ENCODE results near the gene LYRM2.
"Not testable (repeated sequence)": the region's sequence is repeated elsewhere in the genome, so short reads cannot be mapped to it uniquely, and the experiment has no call there.

LYRM2 gene

DNA sequence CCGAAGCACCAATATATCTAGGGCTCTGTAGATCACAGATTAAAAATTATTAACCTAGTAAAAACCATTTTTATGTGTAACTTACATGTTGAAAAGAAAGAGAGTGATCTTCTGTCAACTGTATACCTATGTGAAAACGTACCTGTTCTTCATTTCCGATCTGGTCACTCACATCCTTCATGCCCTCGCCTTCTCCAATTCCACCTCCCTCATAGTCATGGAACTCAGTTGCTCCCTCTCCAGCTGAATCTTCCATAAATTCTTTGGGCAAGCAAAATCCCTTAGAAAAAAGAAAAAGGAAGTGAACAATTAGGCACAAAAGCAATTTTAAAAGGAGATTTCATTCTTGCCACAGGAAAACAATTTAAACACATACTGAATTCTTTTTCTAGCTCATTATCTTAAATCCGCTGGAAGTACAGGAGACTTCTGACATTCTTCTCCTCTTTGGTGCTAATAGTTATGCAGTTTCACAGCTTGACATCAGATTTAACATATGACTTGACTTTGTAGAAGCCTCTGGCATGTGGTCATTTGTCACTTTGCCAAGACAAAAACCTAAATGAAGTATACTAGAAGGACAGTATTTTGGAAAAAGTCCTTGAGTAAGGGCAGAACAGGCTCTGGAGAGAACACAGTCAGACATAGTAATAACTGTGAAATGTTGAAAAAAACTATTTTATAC lies 29.5 kb upstream of the LYRM2 start:
- TF ChIP-seq POLR2A (IDR thresholded peaks at IDR 0.05; ENCODE audit: low read depth, low read length), result no peak
- DNase-seq (ENCODE audit: insufficient read length, low spot score) (no peak), FAIRE-seq (no peak)

DNA sequence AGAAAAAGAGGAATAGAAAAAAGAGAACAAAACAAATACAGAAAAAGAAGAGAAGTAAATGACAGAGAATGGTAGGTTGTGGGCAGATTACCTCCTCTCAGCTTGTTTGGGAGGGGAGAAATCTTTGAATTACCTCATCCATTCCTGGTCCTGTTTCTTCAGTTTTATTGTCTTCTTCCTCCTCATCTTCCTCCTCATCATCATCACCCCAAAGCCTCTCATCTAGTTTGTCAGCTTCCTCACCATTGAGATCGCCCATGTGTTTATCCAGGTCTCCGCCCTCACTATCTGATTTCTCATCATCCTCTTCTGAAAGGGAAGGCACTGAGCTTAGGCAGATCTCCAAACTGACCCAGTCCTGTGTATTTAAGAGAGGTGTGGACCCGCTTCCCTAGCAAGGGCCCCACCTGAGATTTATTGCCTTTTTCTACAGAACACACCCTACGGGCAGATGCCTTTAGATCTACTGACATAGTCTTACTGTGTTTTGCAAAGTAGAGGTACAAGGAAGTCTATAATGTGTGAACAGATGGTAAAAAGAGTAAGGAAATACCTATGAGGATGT lies 24.2 kb upstream of the LYRM2 start:
- DNase-seq (ENCODE audit: insufficient read length, low spot score) (no peak), FAIRE-seq (no peak)
- no peak for TF ChIP-seq POLR2A (IDR thresholded peaks at IDR 0.05; ENCODE audit: low read depth, low read length)

DNA sequence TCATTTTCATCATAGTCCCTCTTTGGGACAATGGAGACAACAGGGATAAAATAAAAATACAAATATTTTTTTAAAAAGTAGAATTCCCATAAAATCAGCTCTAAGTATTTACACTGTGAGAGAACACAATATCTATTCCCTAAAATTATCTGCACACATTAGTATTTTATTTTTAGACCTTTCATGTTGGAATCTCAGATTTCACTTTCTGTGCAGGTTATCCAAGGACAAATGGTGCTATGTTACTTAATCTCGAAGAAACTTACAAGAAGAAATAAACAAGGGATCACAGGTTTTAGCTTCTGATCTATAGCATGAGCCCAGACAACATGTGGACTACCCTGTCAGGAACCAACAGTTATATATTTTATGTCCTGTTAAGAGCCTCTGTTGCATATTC lies 23.0 kb upstream of the LYRM2 start:
- no peak for DNase-seq (ENCODE audit: insufficient read length, low spot score)
- no peak for FAIRE-seq
- no peak for TF ChIP-seq POLR2A (IDR thresholded peaks at IDR 0.05; ENCODE audit: low read depth, low read length)

DNA sequence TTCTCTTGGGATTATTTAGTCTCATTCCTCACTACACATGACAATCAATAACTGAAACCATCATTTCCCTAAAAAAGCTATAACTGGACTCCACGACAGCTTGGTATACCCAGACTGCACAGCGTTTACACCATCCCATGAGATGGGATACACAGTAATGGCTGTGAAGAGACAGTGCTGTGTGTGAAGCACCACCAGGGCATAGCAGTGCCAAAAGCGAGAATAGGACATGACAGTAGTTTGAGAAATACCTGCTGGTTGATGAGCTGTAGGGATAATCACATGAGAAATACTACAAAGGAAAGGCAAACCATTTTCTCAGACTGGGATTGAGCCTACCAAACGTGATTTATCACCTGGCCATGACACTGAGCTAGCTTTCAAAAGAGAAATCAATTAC lies 22.4 kb upstream of the LYRM2 start:
- FAIRE-seq (no peak), DNase-seq (ENCODE audit: insufficient read length, low spot score) (no peak)
- no peak for TF ChIP-seq POLR2A (IDR thresholded peaks at IDR 0.05; ENCODE audit: low read depth, low read length)

DNA sequence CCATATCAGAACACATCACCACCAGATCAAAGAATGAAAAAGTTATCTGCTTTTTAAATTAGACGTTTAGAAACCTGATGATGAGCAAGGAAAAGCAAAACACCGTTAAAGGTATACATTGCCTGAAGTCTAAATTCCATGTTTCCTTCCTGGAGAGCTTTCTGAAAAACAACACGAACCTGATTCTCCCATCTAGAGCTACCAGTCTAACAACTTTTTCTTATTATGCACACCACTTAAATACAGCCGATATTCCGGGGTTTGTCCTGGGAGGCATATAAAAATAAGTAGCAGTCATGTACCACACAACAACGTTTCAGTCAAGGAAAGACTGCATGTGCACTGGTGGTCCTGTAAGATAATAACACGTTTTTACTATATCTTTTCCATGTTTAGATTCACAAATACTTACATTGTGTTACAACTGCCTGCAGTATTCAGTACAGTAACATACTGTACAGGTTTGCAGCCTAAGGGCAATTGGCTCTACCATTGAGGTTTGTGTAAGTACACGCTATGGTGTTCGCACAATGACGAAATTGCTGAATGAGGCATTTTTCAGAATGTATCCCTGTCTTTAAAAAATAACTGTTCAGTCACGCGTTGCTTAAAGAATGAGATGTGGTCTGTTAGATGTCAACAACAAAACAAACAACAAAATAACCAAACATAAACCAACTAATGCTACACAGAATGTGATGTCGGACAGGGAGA lies 19.1 kb upstream of the LYRM2 start:
- no peak for FAIRE-seq
- no peak for TF ChIP-seq POLR2A (IDR thresholded peaks at IDR 0.05; ENCODE audit: low read depth, low read length)
- no peak for DNase-seq (ENCODE audit: insufficient read length, low spot score)

DNA sequence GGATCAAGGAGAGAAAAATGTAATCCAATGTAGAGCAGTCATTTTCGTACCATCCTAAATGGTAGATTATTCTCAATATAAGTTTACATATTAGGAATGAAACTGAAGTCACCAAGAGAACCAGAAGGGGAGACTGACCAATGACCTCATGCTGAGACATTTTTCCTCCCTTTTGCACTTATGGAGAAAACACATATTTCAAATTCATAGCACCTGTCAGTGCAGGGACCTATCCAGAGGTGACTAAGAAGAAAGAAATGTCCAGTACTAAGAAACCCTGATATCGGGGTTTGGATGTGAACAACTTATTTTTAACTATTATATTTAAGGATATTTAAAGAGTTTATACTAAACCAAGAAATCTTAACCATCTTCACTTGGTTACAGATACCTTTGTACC lies 16.6 kb upstream of the LYRM2 start:
- no peak for FAIRE-seq
- DNase-seq (ENCODE audit: insufficient read length, low spot score), result peak; percentile 28
- no peak for TF ChIP-seq POLR2A (IDR thresholded peaks at IDR 0.05; ENCODE audit: low read depth, low read length)

DNA sequence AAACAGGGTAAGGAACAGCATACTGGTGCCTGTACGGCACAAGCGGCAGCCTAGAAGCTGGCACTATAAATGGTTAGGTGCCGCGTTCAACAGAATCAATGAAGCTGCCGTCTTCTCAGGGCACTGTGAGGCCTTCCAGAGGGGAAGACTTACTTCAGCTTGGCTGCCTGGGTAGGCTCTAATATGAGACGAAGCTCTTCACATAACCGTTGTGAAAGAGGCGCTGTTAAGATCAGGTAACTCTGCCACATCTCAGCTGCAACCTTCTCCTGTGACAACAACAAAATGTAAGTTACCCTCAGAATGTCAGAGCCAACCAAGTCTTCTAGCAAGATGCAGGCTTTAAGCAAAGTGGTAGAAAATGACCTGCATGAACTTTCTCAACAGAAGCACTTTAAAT lies 12.0 kb upstream of the LYRM2 start:
- TF ChIP-seq POLR2A (IDR thresholded peaks at IDR 0.05; ENCODE audit: low read depth, low read length), result no peak
- no peak for FAIRE-seq
- no peak for DNase-seq (ENCODE audit: insufficient read length, low spot score)

DNA sequence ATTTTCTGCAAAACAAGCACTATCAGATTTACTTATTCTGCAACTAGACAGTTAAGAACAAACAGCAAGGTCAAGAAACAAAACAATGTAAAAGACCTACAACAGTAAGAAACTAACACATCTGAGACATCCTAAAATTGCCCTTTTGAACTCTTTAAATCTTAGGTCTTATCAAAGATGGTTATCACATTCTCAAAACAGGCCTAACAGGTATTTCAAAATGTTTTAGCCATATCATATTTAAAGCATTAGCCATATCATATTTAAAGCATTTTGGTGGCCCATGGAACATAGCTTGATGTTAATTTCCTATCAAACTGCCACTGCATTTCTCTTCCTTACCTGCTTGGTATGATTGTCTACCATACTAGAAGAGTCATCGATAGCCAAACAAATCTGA lies 11.1 kb upstream of the LYRM2 start:
- FAIRE-seq (no peak), DNase-seq (ENCODE audit: insufficient read length, low spot score) (no peak)
- TF ChIP-seq POLR2A (IDR thresholded peaks at IDR 0.05; ENCODE audit: low read depth, low read length), result no peak

DNA sequence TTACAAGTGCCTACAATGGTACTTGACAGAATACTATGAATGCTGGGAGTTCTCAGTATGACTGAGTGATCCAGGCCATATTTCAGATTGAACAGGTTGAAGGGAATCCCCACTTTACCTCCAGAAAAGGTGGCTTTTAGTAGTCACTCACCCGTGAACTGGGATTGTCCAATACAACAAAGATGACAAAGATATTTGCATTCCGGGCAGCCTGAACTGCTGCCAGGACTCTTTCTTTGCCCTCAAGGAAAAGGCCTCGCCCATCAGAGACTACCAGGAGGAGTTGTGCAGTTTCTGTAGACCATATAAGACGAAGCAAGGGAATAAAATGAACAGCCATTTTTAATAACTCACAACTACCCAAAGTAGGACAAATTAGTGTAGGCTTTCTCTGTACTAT lies 6.3 kb upstream of the LYRM2 start:
- FAIRE-seq (no peak), DNase-seq (ENCODE audit: insufficient read length, low spot score) (no peak)

DNA sequence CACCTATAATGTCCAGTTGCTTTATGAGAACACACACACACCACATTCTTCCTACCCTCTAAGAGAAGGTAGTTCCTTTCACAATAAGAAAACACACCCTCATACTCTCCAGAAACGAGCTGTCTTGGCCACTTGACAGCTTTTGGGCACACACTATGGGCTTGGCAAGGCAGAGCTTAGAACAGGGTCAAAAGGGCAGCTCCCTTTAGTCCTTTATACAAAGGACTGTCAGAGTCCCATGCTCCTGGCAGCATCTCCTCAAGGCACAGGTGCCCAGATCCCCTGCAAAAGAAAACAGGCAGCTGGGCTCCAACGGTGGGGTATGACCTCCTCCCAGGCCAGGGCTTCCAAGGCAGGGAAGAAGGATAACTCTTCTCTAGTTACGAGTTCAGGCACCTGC lies 4.9 kb upstream of the LYRM2 start:
- DNase-seq (ENCODE audit: insufficient read length, low spot score), result no peak
- no peak for TF ChIP-seq POLR2A (IDR thresholded peaks at IDR 0.05; ENCODE audit: low read depth, low read length)
- no peak for FAIRE-seq

More for the DNA sequence above, 6.3 kb upstream of the LYRM2 start:
- TF ChIP-seq POLR2A (IDR thresholded peaks at IDR 0.05; ENCODE audit: low read depth, low read length), result no peak

DNA sequence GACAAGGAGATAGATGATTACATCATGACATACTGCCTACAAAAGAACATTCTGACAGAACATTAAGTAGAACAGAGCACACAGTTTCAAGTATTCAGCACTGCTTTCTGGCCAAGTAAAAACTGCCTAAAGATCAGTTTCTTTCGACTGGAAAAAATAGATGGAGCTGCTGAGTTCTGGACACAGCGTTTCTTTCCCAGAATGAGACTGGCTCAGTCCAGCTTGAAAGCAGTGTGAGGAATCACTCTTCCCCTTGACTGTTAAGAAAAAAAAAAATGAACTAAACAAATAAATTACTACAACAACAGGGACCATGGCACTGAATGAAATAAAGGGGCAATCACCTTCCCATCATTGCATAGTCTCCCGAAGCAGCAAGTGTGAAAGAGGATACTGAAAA lies 4.4 kb upstream of the LYRM2 start:
- TF ChIP-seq POLR2A (IDR thresholded peaks at IDR 0.05; ENCODE audit: low read depth, low read length), result no peak
- no peak for DNase-seq (ENCODE audit: insufficient read length, low spot score)
- FAIRE-seq, result no peak

DNA sequence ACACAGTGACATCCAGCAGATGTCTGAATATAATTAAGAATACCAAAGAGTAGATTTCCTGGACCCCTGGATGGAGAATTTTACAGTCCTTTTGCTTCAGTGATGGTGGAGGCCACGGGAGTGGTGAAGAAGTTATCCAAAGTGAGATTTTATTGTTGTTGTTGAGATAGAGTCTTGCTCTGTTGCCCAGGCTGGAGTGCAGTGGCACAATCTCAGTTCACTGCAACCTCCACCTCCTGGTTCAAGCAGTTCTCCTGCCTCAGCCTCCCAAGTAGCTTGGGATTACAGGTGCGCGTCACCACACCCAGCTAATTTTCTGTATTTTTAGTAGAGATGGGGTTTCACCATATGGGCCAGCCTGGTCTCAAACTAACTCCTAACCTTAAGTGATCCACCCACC lies 3.0 kb upstream of the LYRM2 start:
- not testable (repeated sequence) for FAIRE-seq; DNase-seq (ENCODE audit: insufficient read length, low spot score)

DNA sequence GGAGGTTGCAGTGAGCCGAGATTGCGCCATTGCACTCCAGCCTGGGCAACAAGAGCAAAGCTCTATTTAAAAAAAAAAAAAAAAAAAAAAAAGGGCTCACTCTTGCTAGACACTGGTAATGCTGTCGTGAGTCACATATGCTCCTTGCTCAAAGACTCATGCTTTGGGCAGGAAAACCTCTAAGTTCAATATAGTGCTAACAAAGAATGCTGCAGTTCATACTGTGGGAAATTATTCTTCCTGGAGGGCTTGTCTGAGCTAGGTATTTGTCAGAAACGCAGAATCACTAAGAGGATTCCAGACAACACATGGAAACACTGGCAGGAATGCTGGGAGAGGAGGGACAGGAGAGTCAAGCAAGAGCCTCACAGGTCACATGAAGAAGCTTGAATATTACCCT lies 2.3 kb upstream of the LYRM2 start:
- FAIRE-seq (no peak), DNase-seq (ENCODE audit: insufficient read length, low spot score) (no peak)
- no peak for TF ChIP-seq POLR2A (IDR thresholded peaks at IDR 0.05; ENCODE audit: low read depth, low read length)

DNA sequence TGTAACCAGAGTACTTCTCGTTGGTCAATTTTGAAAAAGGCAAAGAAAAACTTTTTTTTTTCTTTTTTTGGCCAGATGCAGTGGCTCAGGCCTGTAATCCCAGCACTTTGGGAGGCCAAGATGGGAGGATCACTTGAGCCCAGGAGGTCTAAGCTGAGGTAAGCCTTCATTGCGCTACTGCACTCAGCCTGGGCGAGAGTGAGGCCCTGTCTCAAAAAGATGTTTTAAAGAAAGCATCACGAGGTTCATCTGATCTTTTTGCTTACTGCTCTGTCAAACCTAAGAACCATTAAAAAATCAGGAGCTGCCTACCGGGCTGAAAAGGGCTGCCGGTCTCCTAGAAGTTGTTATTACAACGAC lies 607 bp downstream of the LYRM2 start:
- no peak for DNase-seq (ENCODE audit: insufficient read length, low spot score)
- no peak for FAIRE-seq
- no peak for TF ChIP-seq POLR2A (IDR thresholded peaks at IDR 0.05; ENCODE audit: low read depth, low read length)

DNA sequence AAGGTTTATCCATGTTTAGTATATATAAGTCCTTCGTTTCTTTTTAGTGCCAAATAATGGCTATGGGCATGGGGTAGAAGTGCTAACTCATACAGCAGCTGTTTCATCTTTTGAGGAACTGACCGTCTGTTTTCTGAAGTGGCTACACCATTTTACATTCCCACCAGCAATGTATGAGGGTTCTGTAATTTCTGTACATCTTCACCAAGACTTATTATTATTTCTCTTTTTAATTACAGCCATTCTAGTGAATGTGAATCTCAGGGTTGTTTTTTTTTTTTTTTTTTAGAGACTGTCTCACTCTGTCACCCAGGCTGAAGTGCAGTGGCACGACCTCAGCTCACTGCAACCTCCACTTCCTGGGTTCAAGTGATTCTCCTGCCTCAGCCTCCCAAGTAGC lies 2.1 kb downstream of the LYRM2 start:
- not testable (repeated sequence) for FAIRE-seq; DNase-seq (ENCODE audit: insufficient read length, low spot score)

Data from H54 (cell line).